ENCODE measurements around the gene SERPING1. TPM values are rescaled to one million over a fixed set of nuclear protein-coding genes. Genes with fewer than 3 reads are reported as not detected.
A peak's percentile ranks its signal among the peaks of the same experiment; 100 is the strongest.

SERPING1 gene
- total and polyA plus RNA-seq, 2 of the 13 experiments (the other 11 are each of a cell fraction or from before 2014, with no cell fraction given): 2.0 to 10.4 TPM

- DNase-seq (ENCODE audit: low spot score) (no peak), ATAC-seq (no peak), FAIRE-seq (no peak)
- peak overlapping the region; percentile 68 for H3K27ac ChIP-seq (ENCODE audit: extremely low read length, insufficient read depth, low read length)
- peak overlapping the region; percentile 62 to 73 (median 69) for H3K4me3 ChIP-seq (replicated peaks in 1 of 3; ENCODE audit: insufficient read depth in 1 of 3, low read depth in 2 of 3, low read length in 3 of 3)
- CTCF ChIA-PET (ENCODE audit: low intra/inter-chr PET ratio, low total read pairs): interaction anchor here (0.8 to 7.0 kb wide), 2 partner anchors 71 to 181 kb away, joined by 3 to 79 read pairs; partner anchors contain the start of gene UBE2L6
- H3K27me3 ChIP-seq (ENCODE audit: control insufficient read depth in 1 of 2, insufficient read depth in 2 of 2, low read length in 2 of 2): no peaks in the 10 kb centered on the region; a peak in 1 of 5 replicates
- no peaks in the 10 kb centered on the region for H3K36me3 ChIP-seq (replicated peaks in 1 of 2; ENCODE audit: control insufficient read depth in 1 of 2, insufficient read depth in 2 of 2, low read length in 2 of 2)
- WGBS (ENCODE audit: low lambda C conversion rate): 48% methylated on average over 19 of the region's 19 CpGs
- no peaks in the 10 kb centered on the region for H4K20me1 ChIP-seq (ENCODE audit: insufficient read depth, low read length)
- POLR2A ChIA-PET: interaction anchor here (3.6 to 4.3 kb wide), 2 partner anchors 42 to 71 kb away, joined by 23 to 33 read pairs; partner anchors contain the start of genes SERPING1 and UBE2L6
- H3K9me3 ChIP-seq (ENCODE audit: low read length): no peaks in the 10 kb centered on the region
- no peaks in the 10 kb centered on the region for H3K79me2 ChIP-seq (ENCODE audit: insufficient read depth, low read length)
- H3K4me2 ChIP-seq (ENCODE audit: low read depth, low read length): peak overlapping the region; percentile 86
- H2AFZ ChIP-seq (ENCODE audit: low read length): no peak overlapping the region
- peak overlapping the region; percentile 79 for H3K9ac ChIP-seq (ENCODE audit: insufficient read depth, low read depth, low read length)
- intact Hi-C loops (cut with micrococcal nuclease; ENCODE audit: unreplicated experiment): no loop called here
- no TSS peak for BruUV-seq (replicated peaks)
- peaks cover 26% of the 10 kb centered on the region for H3K4me1 ChIP-seq (ENCODE audit: insufficient read depth, low read length)
- in situ Hi-C loops (cut with HindIII; ENCODE audit: extremely low pct_ligation_motif_present, low pct_unique_long_range_greater_than_20kb): no loop called here
- peak; percentile 5 for TF ChIP-seq AGO2 (optimal IDR thresholded peaks at IDR 0.05; ENCODE audit: low read depth, low read length)
- no peak for TF ChIP-seq PAF1 (CRISPR knock-in tag; IDR thresholded peaks at IDR 0.05)
- no peak for TF ChIP-seq DDIT3 (CRISPR knock-in tag; IDR thresholded peaks at IDR 0.05)
- TF ChIP-seq NRL (CRISPR knock-in tag; IDR thresholded peaks at IDR 0.05; ENCODE audit: borderline replicate concordance): 0 out of 2 replicates have a peak, but pooled peaks have one; percentile 9
- peak; percentile 90 for TF ChIP-seq ZNF646 (CRISPR knock-in tag; IDR thresholded peaks at IDR 0.05)
- TF ChIP-seq ZNF709 (CRISPR knock-in tag; IDR thresholded peaks at IDR 0.05): 0 out of 2 replicates have a peak, but pooled peaks have one; percentile 27
- TF ChIP-seq MAX (IDR thresholded peaks at IDR 0.05): 0 out of 2 replicates have a peak, but pooled peaks have one; percentile 12
- TF ChIP-seq ARID4A (CRISPR knock-in tag; IDR thresholded peaks at IDR 0.05; ENCODE audit: borderline replicate concordance): 0 out of 2 replicates have a peak, but pooled peaks have one; percentile 3
- no peak for TF ChIP-seq PRMT3 (CRISPR knock-in tag; IDR thresholded peaks at IDR 0.05; ENCODE audit: borderline replicate concordance, low read depth)
- TF ChIP-seq FLYWCH1 (CRISPR knock-in tag; IDR thresholded peaks at IDR 0.05): no peak
Measured at GRCh38 chr11:57638811-57639320, 41.4 kb downstream of the SERPING1 start.
